Measurements from ENCODE around the gene ASB2.

DNA sequence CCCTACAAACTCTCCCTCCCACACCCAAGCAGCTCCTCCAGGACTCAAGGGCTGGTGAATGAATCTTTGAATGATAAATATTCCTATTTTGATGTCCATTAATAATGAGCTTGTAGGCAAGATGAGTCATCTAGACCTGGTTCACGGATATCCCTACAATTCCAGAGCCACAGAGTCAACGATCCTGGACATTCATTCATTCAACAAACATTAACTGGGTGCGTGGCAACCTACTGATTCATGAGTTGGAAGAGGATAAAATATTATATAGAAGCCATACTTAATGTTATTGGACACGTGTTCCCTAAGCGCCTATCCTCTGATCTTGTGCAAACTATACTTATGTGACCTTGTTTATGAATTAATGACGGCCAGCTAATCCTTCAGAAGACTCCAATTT lies 49.4 kb upstream of the ASB2 start:
- no peak for TF ChIP-seq POLR2AphosphoS5 (IDR thresholded peaks at IDR 0.05)
- TF ChIP-seq, protein P1, sequence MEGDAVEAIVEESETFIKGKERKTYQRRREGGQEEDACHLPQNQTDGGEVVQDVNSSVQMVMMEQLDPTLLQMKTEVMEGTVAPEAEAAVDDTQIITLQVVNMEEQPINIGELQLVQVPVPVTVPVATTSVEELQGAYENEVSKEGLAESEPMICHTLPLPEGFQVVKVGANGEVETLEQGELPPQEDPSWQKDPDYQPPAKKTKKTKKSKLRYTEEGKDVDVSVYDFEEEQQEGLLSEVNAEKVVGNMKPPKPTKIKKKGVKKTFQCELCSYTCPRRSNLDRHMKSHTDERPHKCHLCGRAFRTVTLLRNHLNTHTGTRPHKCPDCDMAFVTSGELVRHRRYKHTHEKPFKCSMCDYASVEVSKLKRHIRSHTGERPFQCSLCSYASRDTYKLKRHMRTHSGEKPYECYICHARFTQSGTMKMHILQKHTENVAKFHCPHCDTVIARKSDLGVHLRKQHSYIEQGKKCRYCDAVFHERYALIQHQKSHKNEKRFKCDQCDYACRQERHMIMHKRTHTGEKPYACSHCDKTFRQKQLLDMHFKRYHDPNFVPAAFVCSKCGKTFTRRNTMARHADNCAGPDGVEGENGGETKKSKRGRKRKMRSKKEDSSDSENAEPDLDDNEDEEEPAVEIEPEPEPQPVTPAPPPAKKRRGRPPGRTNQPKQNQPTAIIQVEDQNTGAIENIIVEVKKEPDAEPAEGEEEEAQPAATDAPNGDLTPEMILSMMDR (IDR thresholded peaks at IDR 0.05) = no peak

Measured in prostate gland (tissue), 2 donors.